ENCODE measurements around the gene FTO.
A peak's percentile ranks its signal among the peaks of the same experiment; 100 is the strongest.

Gene FTO

GRCh38 chr16:54160252-54160860 is 456.4 kb downstream of the FTO start:
- H3K36me3 Mint-ChIP-seq: no peaks in the 10 kb centered on the region
- no peak overlapping the region for H3K27ac Mint-ChIP-seq
- no peaks in the 10 kb centered on the region for H3K4me1 Mint-ChIP-seq
- no peaks in the 10 kb centered on the region for H3K27me3 Mint-ChIP-seq
- no peaks in the 10 kb centered on the region for H3K9me3 Mint-ChIP-seq
- no peak overlapping the region for H3K4me3 Mint-ChIP-seq

- Mint-ChIP-seq H3K9me3 (no peaks in the 10 kb centered on the region), H3K27ac (no peak overlapping the region), H3K27me3 (no peaks in the 10 kb centered on the region), H3K4me1 (no peaks in the 10 kb centered on the region), H3K36me3 (no peaks in the 10 kb centered on the region), H3K4me3 (no peak overlapping the region)
These were observed 457.3 kb downstream of the FTO start for GRCh38 chr16:54160939-54161897.

- H3K36me3 Mint-ChIP-seq: no peaks in the 10 kb centered on the region
- H3K27me3 Mint-ChIP-seq: no peaks in the 10 kb centered on the region
- H3K9me3 Mint-ChIP-seq: no peaks in the 10 kb centered on the region
- H3K27ac Mint-ChIP-seq: no peak overlapping the region
- no peak overlapping the region for H3K4me3 Mint-ChIP-seq
- H3K4me1 Mint-ChIP-seq: no peaks in the 10 kb centered on the region
These were observed 459.4 kb downstream of the FTO start for GRCh38 chr16:54163197-54163843.

GRCh38 chr16:54164789-54165173 is 460.8 kb downstream of the FTO start:
- Mint-ChIP-seq H3K4me3 (no peak overlapping the region), H3K4me1 (no peaks in the 10 kb centered on the region), H3K27ac (no peak overlapping the region)

GRCh38 chr16:54165174-54165911 is 461.4 kb downstream of the FTO start:
- Mint-ChIP-seq H3K36me3 (no peaks in the 10 kb centered on the region), H3K27ac (no peak overlapping the region), H3K27me3 (no peaks in the 10 kb centered on the region), H3K4me3 (no peak overlapping the region), H3K9me3 (no peaks in the 10 kb centered on the region), H3K4me1 (no peaks in the 10 kb centered on the region)

More at GRCh38 chr16:54164789-54165173, 460.8 kb downstream of the FTO start:
- H3K27me3 Mint-ChIP-seq: no peaks in the 10 kb centered on the region
- no peaks in the 10 kb centered on the region for H3K36me3 Mint-ChIP-seq
- no peaks in the 10 kb centered on the region for H3K9me3 Mint-ChIP-seq

GRCh38 chr16:54165912-54166865 is 462.2 kb downstream of the FTO start:
- no peak overlapping the region for H3K27ac Mint-ChIP-seq
- H3K4me3 Mint-ChIP-seq: no peak overlapping the region
- H3K9me3 Mint-ChIP-seq: no peaks in the 10 kb centered on the region
- H3K36me3 Mint-ChIP-seq: no peaks in the 10 kb centered on the region
- H3K27me3 Mint-ChIP-seq: no peaks in the 10 kb centered on the region
- no peaks in the 10 kb centered on the region for H3K4me1 Mint-ChIP-seq

GRCh38 chr16:54169112-54169511 is 465.2 kb downstream of the FTO start:
- peaks cover 4% of the 10 kb centered on the region for H3K27me3 Mint-ChIP-seq
- no peaks in the 10 kb centered on the region for H3K4me1 Mint-ChIP-seq
- H3K9me3 Mint-ChIP-seq: no peaks in the 10 kb centered on the region
- H3K4me3 Mint-ChIP-seq: no peak overlapping the region
- H3K36me3 Mint-ChIP-seq: no peaks in the 10 kb centered on the region
- no peak overlapping the region for H3K27ac Mint-ChIP-seq

GRCh38 chr16:54171626-54172537 is 467.9 kb downstream of the FTO start:
- Mint-ChIP-seq H3K27ac (no peak overlapping the region), H3K36me3 (no peaks in the 10 kb centered on the region), H3K4me3 (no peak overlapping the region), H3K9me3 (no peaks in the 10 kb centered on the region), H3K27me3 (peaks cover 10% of the 10 kb centered on the region), H3K4me1 (no peaks in the 10 kb centered on the region)

GRCh38 chr16:54173490-54173889 is 469.5 kb downstream of the FTO start:
- Mint-ChIP-seq H3K9me3 (no peaks in the 10 kb centered on the region), H3K27ac (no peak overlapping the region), H3K4me1 (no peaks in the 10 kb centered on the region), H3K4me3 (no peak overlapping the region), H3K27me3 (peaks cover 14% of the 10 kb centered on the region), H3K36me3 (no peaks in the 10 kb centered on the region)

GRCh38 chr16:54174201-54174600 is 470.2 kb downstream of the FTO start:
- H3K4me1 Mint-ChIP-seq: no peaks in the 10 kb centered on the region
- peaks cover 14% of the 10 kb centered on the region for H3K27me3 Mint-ChIP-seq
- H3K9me3 Mint-ChIP-seq: no peaks in the 10 kb centered on the region
- no peak overlapping the region for H3K4me3 Mint-ChIP-seq
- no peaks in the 10 kb centered on the region for H3K36me3 Mint-ChIP-seq
- H3K27ac Mint-ChIP-seq: peak overlapping the region; percentile 12

GRCh38 chr16:54174750-54175149 is 470.8 kb downstream of the FTO start:
- H3K9me3 Mint-ChIP-seq: no peaks in the 10 kb centered on the region
- no peak overlapping the region for H3K4me3 Mint-ChIP-seq
- H3K27me3 Mint-ChIP-seq: peaks cover 14% of the 10 kb centered on the region
- no peak overlapping the region for H3K27ac Mint-ChIP-seq
- no peaks in the 10 kb centered on the region for H3K36me3 Mint-ChIP-seq
- no peaks in the 10 kb centered on the region for H3K4me1 Mint-ChIP-seq

- Mint-ChIP-seq H3K36me3 (no peaks in the 10 kb centered on the region), H3K4me1 (no peaks in the 10 kb centered on the region), H3K9me3 (no peaks in the 10 kb centered on the region), H3K27me3 (peaks cover 14% of the 10 kb centered on the region), H3K27ac (no peak overlapping the region), H3K4me3 (no peak overlapping the region)
These were observed 471.2 kb downstream of the FTO start for GRCh38 chr16:54175169-54175551.

- no peak overlapping the region for H3K4me3 Mint-ChIP-seq
- H3K27ac Mint-ChIP-seq: no peak overlapping the region
- H3K9me3 Mint-ChIP-seq: no peaks in the 10 kb centered on the region
- no peaks in the 10 kb centered on the region for H3K36me3 Mint-ChIP-seq
- peaks cover 14% of the 10 kb centered on the region for H3K27me3 Mint-ChIP-seq
- H3K4me1 Mint-ChIP-seq: no peaks in the 10 kb centered on the region
These were observed 471.8 kb downstream of the FTO start for GRCh38 chr16:54175552-54176375.

Measured in activated naive CD4-positive, alpha-beta T cell treated with anti-CD3 and anti-CD28 coated beads, Interleukin-2, amount 50 U/mL, for 24 hours (primary cell).